NCI-H2029 treated with DMSO at 0.1 percent for 48 hours (cell line): ENCODE measurements around the gene STON1.
"Not testable (repeated sequence)": the region's sequence is repeated elsewhere in the genome, so short reads cannot be mapped to it uniquely, and the experiment has no call there.

Experiments
- DNase-seq: peaks from one replicate; lab custom pipeline; 2025; lab: John Stamatoyannopoulos, UW

STON1 gene

GRCh38 chr2:48617618-48618017 lies 87.7 kb downstream of the STON1 start, which contains the start of gene GTF2A1L:
GTF2A1L (plus strand) TSS chr2:48617856; CDS start chr2:48617875, 19 bp downstream.
- no peak for DNase-seq

- no peak for DNase-seq
Observed at GRCh38 chr2:48619526-48619925, 89.6 kb downstream of the STON1 start.

- DNase-seq, result no peak
Observed at GRCh38 chr2:48620604-48621003, 90.7 kb downstream of the STON1 start.

GRCh38 chr2:48622691-48623090 lies 92.7 kb downstream of the STON1 start:
- DNase-seq, result not testable (repeated sequence)

GRCh38 chr2:48624696-48625095 lies 94.7 kb downstream of the STON1 start:
- no peak for DNase-seq

GRCh38 chr2:48626047-48626446 lies 96.1 kb downstream of the STON1 start:
- DNase-seq, result no peak

- DNase-seq, result no peak
Observed at GRCh38 chr2:48633143-48633542, 103.2 kb downstream of the STON1 start.

- no peak for DNase-seq
Observed at GRCh38 chr2:48635786-48636185, 105.8 kb downstream of the STON1 start.

GRCh38 chr2:48638261-48638660 lies 108.3 kb downstream of the STON1 start:
- no peak for DNase-seq
